H9 (cell line): ENCODE data around the gene LRFN2. TPM values are rescaled to one million over a fixed set of nuclear protein-coding genes. Genes with fewer than 3 reads are reported as not detected.

Experiments
- DNase-seq: peaks from one replicate; pipeline ENCODE4 v3.0.0-alpha.2; 2017
- H2AFZ ChIP-seq: one replicate; pipeline ENCODE4 v1.6.1; 2013; ENCODE audit warnings: mild to moderate bottlenecking, low read length, control low read depth, moderate library complexity
- H2AK5ac ChIP-seq: 2 replicates; pipeline ENCODE4 v1.6.1; 2013; ENCODE audit warnings: low read length, control low read depth, mixed read lengths; ENCODE audit not compliant: insufficient read length
- H2BK120ac ChIP-seq: one replicate; pipeline ENCODE4 v1.6.1; 2013; ENCODE audit warnings: low read depth, mild to moderate bottlenecking, low read length, control low read depth, inconsistent platforms; ENCODE audit not compliant: poor library complexity, severe bottlenecking
- H2BK12ac ChIP-seq: 2 replicates; pipeline ENCODE4 v1.6.1; 2013; ENCODE audit warnings: low read length, control low read depth, mixed read lengths, low read depth; ENCODE audit not compliant: insufficient read length
- H2BK15ac ChIP-seq: 2 replicates; pipeline ENCODE4 v1.6.1; 2013; ENCODE audit warnings: low read depth, low read length, control low read depth
- H2BK20ac ChIP-seq: one replicate; pipeline ENCODE4 v1.6.1; 2013; ENCODE audit warnings: low read depth, mild to moderate bottlenecking, low read length, control low read depth, inconsistent platforms; ENCODE audit not compliant: poor library complexity, severe bottlenecking
- H2BK5ac ChIP-seq: 2 replicates; pipeline ENCODE4 v1.6.1; 2013; ENCODE audit warnings: low read length, control low read depth, mixed read lengths; ENCODE audit not compliant: insufficient read length
- H3K14ac ChIP-seq: 2 replicates; pipeline ENCODE4 v1.6.1; 2013; ENCODE audit warnings: low read length, control low read depth; ENCODE audit not compliant: insufficient read depth
- H3K18ac ChIP-seq: 2 replicates; pipeline ENCODE4 v1.6.1; 2013; ENCODE audit warnings: low read depth, mild to moderate bottlenecking, mixed read lengths, low read length, control low read depth; ENCODE audit not compliant: insufficient read length
- H3K23ac ChIP-seq: 2 replicates; pipeline ENCODE4 v1.6.1; 2013; ENCODE audit warnings: low read length, control low read depth, mixed read lengths, low read depth; ENCODE audit not compliant: insufficient read length
- H3K23me2 ChIP-seq: 2 replicates; pipeline ENCODE4 v1.6.1; 2013; ENCODE audit warnings: low read depth, mild to moderate bottlenecking, mixed read lengths, low read length, control low read depth; ENCODE audit not compliant: insufficient read length, poor library complexity, severe bottlenecking
- H3K27ac ChIP-seq: 2 replicates; pipeline ENCODE4 v1.5.1; 2013; ENCODE audit warnings: low read length, control low read depth, mixed read lengths, low read depth; ENCODE audit not compliant: insufficient read length
- H3K27me3 ChIP-seq: 2 replicates; pipeline ENCODE4 v1.6.1; 2013; ENCODE audit warnings: low read length, control low read depth, inconsistent platforms; ENCODE audit not compliant: insufficient read depth
- H3K4ac ChIP-seq: 2 replicates; pipeline ENCODE4 v1.6.1; 2013; ENCODE audit warnings: low read depth, mild to moderate bottlenecking, control low read depth, inconsistent platforms, low read length, moderate library complexity
- H3K4me1 ChIP-seq: 2 replicates; pipeline ENCODE4 v1.6.1; 2013; ENCODE audit warnings: low read length, control low read depth, inconsistent platforms; ENCODE audit not compliant: insufficient read depth
- H3K4me2 ChIP-seq: 2 replicates; pipeline ENCODE4 v1.6.1; 2013; ENCODE audit warnings: low read length, control low read depth, mixed read lengths; ENCODE audit not compliant: insufficient read length, insufficient read depth
- H3K56ac ChIP-seq: 2 replicates; pipeline ENCODE4 v1.6.1; 2013; ENCODE audit warnings: low read depth, mild to moderate bottlenecking, mixed read lengths, low read length, control low read depth; ENCODE audit not compliant: insufficient read length
- H3K79me1 ChIP-seq: 2 replicates; pipeline ENCODE4 v1.6.1; 2013; ENCODE audit warnings: low read depth, mild to moderate bottlenecking, moderate library complexity, low read length, control low read depth, inconsistent platforms; ENCODE audit not compliant: insufficient read depth, poor library complexity, severe bottlenecking
- H3K79me2 ChIP-seq: 2 replicates; pipeline ENCODE4 v1.6.1; 2013; ENCODE audit warnings: low read length, control low read depth, inconsistent platforms; ENCODE audit not compliant: insufficient read depth
- H3K9ac ChIP-seq: 2 replicates; pipeline ENCODE4 v1.6.1; 2013; ENCODE audit warnings: low read length, control low read depth, mixed read lengths; ENCODE audit not compliant: insufficient read length; ENCODE audit errors: extremely low read depth
- H3K9me3 ChIP-seq: one replicate; pipeline ENCODE4 v1.6.1; 2013; ENCODE audit warnings: low read depth, low read length, inconsistent platforms; ENCODE audit not compliant: control insufficient read depth
- H3T11ph ChIP-seq: one replicate; pipeline ENCODE4 v1.6.1; 2013; ENCODE audit warnings: mild to moderate bottlenecking, low read length, control low read depth, inconsistent platforms
- H4K20me1 ChIP-seq: one replicate; pipeline ENCODE4 v1.6.1; 2013; ENCODE audit not compliant: control insufficient read depth, insufficient read length, insufficient read depth
- H4K5ac ChIP-seq: 2 replicates; pipeline ENCODE4 v1.6.1; 2013; ENCODE audit warnings: low read depth, mild to moderate bottlenecking, mixed read lengths, low read length, control low read depth; ENCODE audit not compliant: insufficient read length
- H4K8ac ChIP-seq: replicated peaks from 2 replicates; pipeline ENCODE4 v1.6.1; 2013; ENCODE audit warnings: low read length, control low read depth, mixed read lengths, low read depth; ENCODE audit not compliant: insufficient read length
- H4K91ac ChIP-seq: 2 replicates; pipeline ENCODE4 v1.6.1; 2013; ENCODE audit warnings: low read depth, mild to moderate bottlenecking, moderate library complexity, mixed read lengths, low read length, control low read depth; ENCODE audit not compliant: insufficient read length
- H3K27ac Mint-ChIP-seq, 3 experiments: 2 replicates in 2 of 3; 3 replicates in 1 of 3; pipeline ENCODE4 v1.8.0; 2020 to 2021; ENCODE audit warnings: mixed read lengths in 3 of 3, mild to moderate bottlenecking in 1 of 3, moderate library complexity in 1 of 3
- H3K27me3 Mint-ChIP-seq: 2 replicates; pipeline ENCODE4 v1.8.0; 2021; ENCODE audit warnings: low read depth, mild to moderate bottlenecking, moderate library complexity, mixed read lengths
- H3K36me3 Mint-ChIP-seq, 3 experiments: 2 replicates in 2 of 3; 3 replicates in 1 of 3; pipeline ENCODE4 v1.8.0; 2020 to 2021; ENCODE audit warnings: low read depth in 3 of 3, mixed read lengths in 3 of 3; ENCODE audit not compliant: insufficient read depth in 1 of 3
- H3K4me1 Mint-ChIP-seq, 2 experiments: 2 replicates each; pipeline ENCODE4 v1.8.0; 2020; ENCODE audit warnings: mixed read lengths in 2 of 2
- H3K4me3 Mint-ChIP-seq, 2 experiments: 2 replicates in 1 of 2; 3 replicates in 1 of 2; pipeline ENCODE4 v1.8.0; 2020 to 2021; ENCODE audit warnings: mild to moderate bottlenecking in 2 of 2, mixed read lengths in 2 of 2, moderate library complexity in 1 of 2
- H3K9me3 Mint-ChIP-seq, 2 experiments: 2 replicates in 1 of 2; 3 replicates in 1 of 2; pipeline ENCODE4 v1.8.0; 2020; ENCODE audit warnings: mild to moderate bottlenecking in 2 of 2, mixed read lengths in 2 of 2, moderate library complexity in 1 of 2
- CTCF ChIP-seq: fragments of 200-600 bp; sonication (generic); conservative IDR thresholded peaks from 3 replicates; pipeline ENCODE4 v1.8.0; 2021; ENCODE audit warnings: antibody characterized with exemption, mild to moderate bottlenecking
- WGBS: extraction: QIAGEN DNeasy Blood & Tissue Kit; methylation state at CpG from one replicate; pipeline ENCODE4 v1.1.7; 2013; ENCODE audit warnings: missing lambda C conversion rate, low lambda C conversion rate, mixed read lengths; ENCODE audit not compliant: insufficient read length; ENCODE audit errors: extremely low coverage; 5-methylcytosine and 5-hydroxymethylcytosine counted together
- total RNA-seq: library from RNA; stranded (reverse); gene quantifications from 2 replicates; pipeline ENCODE4 v1.2.1, GENCODE V29; 2021

The LRFN2 gene
- total RNA-seq, 1 experiment from 2014 or later, result 0.11 TPM

- Histone ChIP-seq H2BK5ac (no peak overlapping the region), H3K4me2 (peak overlapping the region; percentile 90), H3K4me1 (no peaks in the 10 kb centered on the region; the same call in 1 of the 2 replicates), H3K9ac (no peak overlapping the region), H2AFZ (no peak overlapping the region), H4K20me1 (no peaks in the 10 kb centered on the region), H3K79me2 (no peaks in the 10 kb centered on the region), H3T11ph (no peak overlapping the region), H3K27ac (no peak overlapping the region), H4K8ac (no peak overlapping the region), H2BK20ac (no peak overlapping the region), H3K4ac (no peak overlapping the region), H2BK12ac (no peak overlapping the region), H3K79me1 (no peaks in the 10 kb centered on the region), H4K5ac (no peak overlapping the region), H2BK15ac (no peak overlapping the region), H3K23me2 (peaks cover 17% of the 10 kb centered on the region), H3K9me3 (no peaks in the 10 kb centered on the region), H3K14ac (no peak overlapping the region), H4K91ac (no peak overlapping the region), H3K18ac (no peak overlapping the region), H3K23ac (no peak overlapping the region), H2BK120ac (no peak overlapping the region), H2AK5ac (no peak overlapping the region), H3K27me3 (no peaks in the 10 kb centered on the region; the same call in 1 of the 2 replicates), H3K56ac (no peak overlapping the region)
- Mint-ChIP-seq H3K4me3 (peak overlapping the region in 1 of 2 experiments; percentile 39; a peak in 1 of 5 replicates), H3K36me3 (peaks cover 0 to 2% (median 0%) of the 10 kb centered on the region in 3 experiments; a peak in 2 of 7 replicates), H3K27me3 (peaks cover 72% of the 10 kb centered on the region), H3K27ac (no peak overlapping the region), H3K9me3 (no peaks in the 10 kb centered on the region; a peak in 2 of 5 replicates), H3K4me1 (peaks cover 30 to 33% of the 10 kb centered on the region in 2 experiments)
- no peak for DNase-seq
- TF ChIP-seq CTCF, result no peak; the same call in 2 of the 3 replicates
- WGBS, result no CpG with 5 or more reads among the region's 11 CpGs
These were observed 863 bp upstream of the LRFN2 start for GRCh38 chr6:40588070-40588384.
